ENCODE measurements around the gene MAGI1.

- no peak for TF ChIP-seq POLR2A (IDR thresholded peaks at IDR 0.05)
- TF ChIP-seq, protein P1, sequence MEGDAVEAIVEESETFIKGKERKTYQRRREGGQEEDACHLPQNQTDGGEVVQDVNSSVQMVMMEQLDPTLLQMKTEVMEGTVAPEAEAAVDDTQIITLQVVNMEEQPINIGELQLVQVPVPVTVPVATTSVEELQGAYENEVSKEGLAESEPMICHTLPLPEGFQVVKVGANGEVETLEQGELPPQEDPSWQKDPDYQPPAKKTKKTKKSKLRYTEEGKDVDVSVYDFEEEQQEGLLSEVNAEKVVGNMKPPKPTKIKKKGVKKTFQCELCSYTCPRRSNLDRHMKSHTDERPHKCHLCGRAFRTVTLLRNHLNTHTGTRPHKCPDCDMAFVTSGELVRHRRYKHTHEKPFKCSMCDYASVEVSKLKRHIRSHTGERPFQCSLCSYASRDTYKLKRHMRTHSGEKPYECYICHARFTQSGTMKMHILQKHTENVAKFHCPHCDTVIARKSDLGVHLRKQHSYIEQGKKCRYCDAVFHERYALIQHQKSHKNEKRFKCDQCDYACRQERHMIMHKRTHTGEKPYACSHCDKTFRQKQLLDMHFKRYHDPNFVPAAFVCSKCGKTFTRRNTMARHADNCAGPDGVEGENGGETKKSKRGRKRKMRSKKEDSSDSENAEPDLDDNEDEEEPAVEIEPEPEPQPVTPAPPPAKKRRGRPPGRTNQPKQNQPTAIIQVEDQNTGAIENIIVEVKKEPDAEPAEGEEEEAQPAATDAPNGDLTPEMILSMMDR (IDR thresholded peaks at IDR 0.05) = no peak
Measured at GRCh38 chr3:65714134-65714533, 324.6 kb downstream of the MAGI1 start.

Data from lower leg skin (tissue), 3 donors.